Small intestine (tissue), 7 donors: Measurements from ENCODE around the gene ZC3H18. TPM values are rescaled to one million over a fixed set of nuclear protein-coding genes. Genes with fewer than 3 reads are reported as not detected.
A peak's percentile ranks its signal among the peaks of the same experiment; 100 is the strongest.

Experiments used
- DNase-seq, 2 donors: peaks; one replicate each; pipeline versions ENCODE4 v3.0.0 to v3.0.0-alpha.2; 2013
- FAIRE-seq: peaks from 2 replicates; lab custom pipeline; 2012; peaks lifted over from hg19 to GRCh38; lab: Jason Lieb, UNC
- H3K27ac ChIP-seq, 3 donors: one replicate each; pipeline ENCODE4 v1.5.1; 2013; ENCODE audit warnings: low read length in 2 of 3, mild to moderate bottlenecking in 2 of 3, control low read depth in 1 of 3, inconsistent platforms in 1 of 3, low read depth in 1 of 3, moderate library complexity in 1 of 3
- H3K27me3 ChIP-seq, 3 donors: one replicate each; pipeline ENCODE4 v1.6.1; 2013; ENCODE audit warnings: low read length in 3 of 3, inconsistent platforms in 1 of 3; ENCODE audit not compliant: control insufficient read depth in 3 of 3, insufficient read depth in 3 of 3
- H3K36me3 ChIP-seq, 3 donors: one replicate each; pipeline ENCODE4 v1.6.1; 2013; ENCODE audit warnings: low read length in 3 of 3, inconsistent platforms in 1 of 3, low read depth in 1 of 3, mild to moderate bottlenecking in 1 of 3, moderate library complexity in 1 of 3; ENCODE audit not compliant: control insufficient read depth in 3 of 3, insufficient read depth in 2 of 3
- H3K4me1 ChIP-seq, 3 donors: one replicate each; pipeline ENCODE4 v1.6.1; 2013; ENCODE audit warnings: low read length in 2 of 3, inconsistent platforms in 1 of 3, low read depth in 1 of 3, mild to moderate bottlenecking in 1 of 3, moderate library complexity in 1 of 3; ENCODE audit not compliant: control insufficient read depth in 3 of 3, insufficient read depth in 2 of 3
- H3K4me3 ChIP-seq, 3 donors: one replicate each; pipeline ENCODE4 v1.5.1; 2013; ENCODE audit warnings: low read length in 3 of 3, control low read depth in 1 of 3, inconsistent platforms in 1 of 3, low read depth in 1 of 3, mild to moderate bottlenecking in 1 of 3, moderate library complexity in 1 of 3
- H3K9me3 ChIP-seq, 2 donors: one replicate each; pipeline ENCODE4 v1.6.1; 2013; ENCODE audit warnings: low read depth in 1 of 2, low read length in 1 of 2; ENCODE audit not compliant: control insufficient read depth in 2 of 2, insufficient read depth in 1 of 2
- WGBS, 3 donors: extraction: QIAGEN DNeasy Blood & Tissue Kit; methylation state at CpG; one replicate each; pipeline ENCODE4 v1.1.7; 2013; 5-methylcytosine and 5-hydroxymethylcytosine counted together
- polyA plus RNA-seq, 4 donors: library from polyadenylated mRNA; stranded (reverse) in 3 of 4; unstranded in 1 of 4; fragments of 200-250 nt in 3 of 4; fragments of 120-200 nt in 1 of 4; gene quantifications; one replicate each; pipeline versions ENCODE4 v1.2.1 to v1.2.3, GENCODE V29; 2013
- donor health status: healthy with polysubstance abuse.
- donor health status: control.
- donor health status: control.
- donor health status: Bipolar disorder and iron deficiency.
- donor health status: healthy.

The ZC3H18 gene
- polyA plus RNA-seq, 4 donors, result 19.7 to 31.9 (median 28.2) TPM

GRCh38 chr16:88534638-88535190, 35.5 kb upstream of the ZC3H18 start:
- Histone ChIP-seq H3K4me1 (peaks cover 0 to 33% (median 0%) of the 10 kb centered on the region in 3 donors), H3K4me3 (peak overlapping the region in 2 of 3 donors; percentile 61 to 78), H3K27me3 (peaks cover 0 to 10% (median 9%) of the 10 kb centered on the region in 3 donors), H3K9me3 (no peaks in the 10 kb centered on the region), H3K36me3 (peaks cover 2 to 65% (median 4%) of the 10 kb centered on the region in 3 donors), H3K27ac (no peak overlapping the region)
- DNase-seq (peak in 1 of 2 donors; percentile 24), FAIRE-seq (no peak)
- 46 to 86% (median 73%) methylated on average over 46 to 65 of the region's 65 CpGs for WGBS, 3 donors

- peaks cover 2 to 59% (median 4%) of the 10 kb centered on the region in 3 donors for H3K36me3 ChIP-seq
- no peaks in the 10 kb centered on the region for H3K9me3 ChIP-seq
- no peak for FAIRE-seq
- H3K27ac ChIP-seq, result no peak overlapping the region
- WGBS, 3 donors, result 87 to 92% (median 88%) methylated on average over 19 to 22 of the region's 22 CpGs
- peaks cover 0 to 31% (median under 1%) of the 10 kb centered on the region in 3 donors for H3K4me1 ChIP-seq
- H3K4me3 ChIP-seq, result peak overlapping the region in 1 of 3 donors; percentile 61
- H3K27me3 ChIP-seq, result peaks cover 0 to 16% (median 11%) of the 10 kb centered on the region in 3 donors
- peak in 1 of 2 donors; percentile 7 for DNase-seq
Measured at GRCh38 chr16:88535191-88535856, 34.9 kb upstream of the ZC3H18 start.

- no peaks in the 10 kb centered on the region for H3K9me3 ChIP-seq
- H3K27me3 ChIP-seq, result peaks cover 0 to 21% (median 14%) of the 10 kb centered on the region in 3 donors
- peak in 1 of 2 donors; percentile 5 for DNase-seq
- H3K27ac ChIP-seq, result no peak overlapping the region
- peaks cover 2 to 54% (median 2%) of the 10 kb centered on the region in 3 donors for H3K36me3 ChIP-seq
- no peak for FAIRE-seq
- no peak overlapping the region for H3K4me3 ChIP-seq
- WGBS, 3 donors, result 82 to 86% (median 85%) methylated on average over 9 of the region's 9 CpGs
- H3K4me1 ChIP-seq, result peaks cover 0 to 26% (median 3%) of the 10 kb centered on the region in 3 donors
Measured at GRCh38 chr16:88535857-88536222, 34.4 kb upstream of the ZC3H18 start.

- Histone ChIP-seq H3K4me3 (no peak overlapping the region), H3K4me1 (peaks cover 0 to 19% (median 3%) of the 10 kb centered on the region in 3 donors), H3K27ac (no peak overlapping the region), H3K27me3 (peaks cover 0 to 21% (median 14%) of the 10 kb centered on the region in 3 donors), H3K9me3 (no peaks in the 10 kb centered on the region), H3K36me3 (peaks cover 2 to 47% (median 2%) of the 10 kb centered on the region in 3 donors)
- WGBS, 3 donors, result 89 to 92% (median 91%) methylated on average over 11 of the region's 11 CpGs
- FAIRE-seq, result no peak
- DNase-seq, result no peak
Measured at GRCh38 chr16:88536510-88536909, 33.7 kb upstream of the ZC3H18 start.

- WGBS, 3 donors, result 39 to 67% (median 53%) methylated on average over 29 to 31 of the region's 31 CpGs
- Histone ChIP-seq H3K9me3 (peaks cover 0 to 5% of the 10 kb centered on the region in 2 donors), H3K27me3 (peaks cover 0 to 21% (median 14%) of the 10 kb centered on the region in 3 donors), H3K27ac (no peak overlapping the region), H3K36me3 (peaks cover 2 to 41% (median 2%) of the 10 kb centered on the region in 3 donors), H3K4me3 (no peak overlapping the region), H3K4me1 (peaks cover 0 to 17% (median 3%) of the 10 kb centered on the region in 3 donors)
- FAIRE-seq (no peak), DNase-seq (peak in 1 of 2 donors; percentile 10)
Measured at GRCh38 chr16:88536971-88537751, 33.0 kb upstream of the ZC3H18 start.

- no peak overlapping the region for H3K4me3 ChIP-seq
- 49 to 67% (median 61%) methylated on average over 4 of the region's 4 CpGs for WGBS, 3 donors
- H3K36me3 ChIP-seq, result peaks cover 2 to 34% (median 2%) of the 10 kb centered on the region in 3 donors
- H3K27me3 ChIP-seq, result peaks cover 0 to 21% (median 14%) of the 10 kb centered on the region in 3 donors
- no peak overlapping the region for H3K27ac ChIP-seq
- H3K9me3 ChIP-seq, result peaks cover 0 to 12% of the 10 kb centered on the region in 2 donors
- H3K4me1 ChIP-seq, result peaks cover 0 to 17% (median 3%) of the 10 kb centered on the region in 3 donors
- no peak for FAIRE-seq
- no peak for DNase-seq
Measured at GRCh38 chr16:88537859-88538258, 32.3 kb upstream of the ZC3H18 start.

- FAIRE-seq, result no peak
- Histone ChIP-seq H3K27me3 (peaks cover 0 to 21% (median 14%) of the 10 kb centered on the region in 3 donors), H3K27ac (no peak overlapping the region), H3K4me1 (peaks cover 0 to 17% (median 3%) of the 10 kb centered on the region in 3 donors), H3K9me3 (peaks cover 0 to 17% of the 10 kb centered on the region in 2 donors), H3K36me3 (peaks cover 2 to 31% (median 2%) of the 10 kb centered on the region in 3 donors), H3K4me3 (no peak overlapping the region)
- DNase-seq, result peak in 1 of 2 donors; percentile 14
- WGBS, 3 donors, result 27 to 46% (median 43%) methylated on average over 23 of the region's 23 CpGs
Measured at GRCh38 chr16:88538366-88539060, 31.7 kb upstream of the ZC3H18 start.
